WERI-Rb-1 (cell line): Measurements from ENCODE around the gene SPATA20.

Source experiments
- DNase-seq: peaks from one replicate; pipeline ENCODE4 v3.0.0-alpha.2; 2020
- H3K27ac ChIP-seq: fragments of 250-450 bp; sonication (Bioruptor Pico); 2 replicates; pipeline ENCODE4 v1.5.1; 2020; ENCODE audit warnings: mild to moderate bottlenecking, moderate library complexity
- H3K27me3 ChIP-seq: fragments of 250-450 bp; sonication (Bioruptor Pico); 2 replicates; pipeline ENCODE4 v1.5.1; 2021; ENCODE audit warnings: mild to moderate bottlenecking, low read depth, moderate library complexity; ENCODE audit not compliant: insufficient read depth, severe bottlenecking
- H3K36me3 ChIP-seq: fragments of 250-450 bp; sonication (Bioruptor Pico); 2 replicates; pipeline ENCODE4 v1.5.1; 2020; ENCODE audit warnings: mild to moderate bottlenecking, moderate library complexity
- H3K4me3 ChIP-seq: 2 replicates; pipeline ENCODE4 v1.5.1; 2011; ENCODE audit warnings: low read depth, mild to moderate bottlenecking, control low read depth, low read length
- H3K9me3 ChIP-seq: fragments of 250-450 bp; sonication (Bioruptor Pico); 2 replicates; pipeline ENCODE4 v1.5.1; 2021; ENCODE audit warnings: mild to moderate bottlenecking, moderate library complexity; ENCODE audit not compliant: severe bottlenecking
- CTCF ChIP-seq: IDR thresholded peaks from 2 replicates; pipeline ENCODE4 v1.5.1; 2011; ENCODE audit warnings: low read depth, mild to moderate bottlenecking, control low read depth, inconsistent platforms, low read length

Gene SPATA20

GRCh38 chr17:50517504-50518383 lies 29.2 kb upstream of the SPATA20 start:
- Histone ChIP-seq H3K27ac (no peak overlapping the region), H3K4me3 (no peak overlapping the region), H3K9me3 (no peaks in the 10 kb centered on the region), H3K36me3 (no peaks in the 10 kb centered on the region), H3K27me3 (no peaks in the 10 kb centered on the region)
- TF ChIP-seq CTCF = no peak
- no peak for DNase-seq

- Histone ChIP-seq H3K4me3 (no peak overlapping the region), H3K27ac (peak overlapping the region; percentile 28; the same call in 1 of the 2 replicates), H3K36me3 (no peaks in the 10 kb centered on the region), H3K27me3 (no peaks in the 10 kb centered on the region), H3K9me3 (no peaks in the 10 kb centered on the region)
- no peak for TF ChIP-seq CTCF
- DNase-seq = no peak
Measured at GRCh38 chr17:50518384-50519023, 28.5 kb upstream of the SPATA20 start.

DNA sequence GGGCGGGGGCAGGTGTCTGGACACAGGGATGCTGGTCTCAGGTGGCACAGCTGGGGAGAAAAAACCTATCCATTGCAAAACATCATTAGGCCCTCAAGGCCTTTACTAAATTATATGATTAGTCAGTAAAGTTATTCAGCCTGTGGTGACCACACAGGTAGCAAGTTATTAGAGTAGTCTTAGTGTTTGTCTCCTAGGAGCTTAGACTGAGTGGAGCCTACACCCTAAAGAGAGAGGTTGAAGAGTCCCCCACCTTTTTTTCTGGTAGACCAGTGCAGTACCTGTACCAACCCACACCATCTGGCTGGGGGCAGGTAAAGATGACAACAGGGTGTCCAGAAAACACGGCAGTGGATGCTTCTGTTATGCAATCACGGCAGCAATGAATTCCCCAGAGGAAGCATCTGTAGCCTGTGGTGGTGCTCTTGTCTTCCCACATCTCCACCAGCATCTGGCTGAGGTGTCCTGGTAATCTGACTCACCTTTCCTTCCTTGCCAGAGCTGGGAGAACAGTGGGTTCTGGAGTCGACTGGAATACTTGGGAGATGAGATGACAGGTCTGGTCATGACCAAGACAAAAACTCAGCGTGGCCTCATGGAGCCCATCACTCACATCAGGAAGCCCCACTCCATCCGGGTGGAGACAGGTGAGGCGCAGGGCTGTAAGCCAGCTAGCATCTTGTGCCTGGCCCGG lies 27.7 kb upstream of the SPATA20 start:
- Histone ChIP-seq H3K27me3 (no peaks in the 10 kb centered on the region), H3K36me3 (no peaks in the 10 kb centered on the region), H3K4me3 (no peak overlapping the region), H3K27ac (no peak overlapping the region), H3K9me3 (no peaks in the 10 kb centered on the region)
- DNase-seq = no peak
- no peak for TF ChIP-seq CTCF

DNA sequence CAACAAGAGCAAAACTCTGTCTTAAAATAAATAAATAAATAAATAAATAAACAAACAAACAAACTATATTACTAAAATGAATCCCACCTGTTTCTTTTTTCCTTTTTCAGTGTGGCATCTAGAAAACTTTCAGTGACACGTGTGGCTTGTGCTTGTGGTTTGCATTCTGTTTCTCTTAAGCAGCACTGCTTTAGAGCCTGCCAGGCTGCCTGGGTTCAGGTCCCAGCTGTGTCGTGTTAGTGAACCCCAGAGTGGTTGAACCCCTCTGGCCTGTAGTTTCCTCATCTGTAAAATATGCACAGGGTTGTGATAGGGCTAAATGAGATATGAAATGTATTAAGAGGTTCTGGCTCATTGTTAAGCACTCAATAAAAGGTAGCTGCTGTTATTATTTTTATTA lies 26.5 kb upstream of the SPATA20 start:
- Histone ChIP-seq H3K27me3 (no peaks in the 10 kb centered on the region), H3K9me3 (no peaks in the 10 kb centered on the region), H3K27ac (no peak overlapping the region), H3K4me3 (no peak overlapping the region), H3K36me3 (no peaks in the 10 kb centered on the region)
- no peak for TF ChIP-seq CTCF
- DNase-seq = no peak

DNA sequence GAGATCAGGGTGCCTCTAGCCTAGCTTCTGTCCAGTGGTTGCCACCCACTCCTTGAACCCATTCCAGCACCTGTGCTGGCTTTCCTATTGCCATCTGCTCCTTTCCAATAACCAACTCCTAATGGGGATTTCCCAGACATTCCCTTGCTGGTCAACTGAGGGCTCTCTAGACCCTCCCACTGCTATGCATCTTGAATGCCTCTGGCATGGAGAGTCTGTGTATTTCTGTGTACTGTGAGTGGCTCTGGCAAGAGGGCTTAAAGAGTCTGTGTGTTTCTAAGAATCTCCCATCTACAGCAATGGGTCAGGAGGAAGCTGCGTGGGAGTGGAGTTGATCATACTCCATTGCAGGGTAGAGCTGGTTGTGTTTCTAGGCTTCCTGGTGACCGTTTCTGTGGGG lies 25.5 kb upstream of the SPATA20 start:
- H3K4me3 ChIP-seq = no peak overlapping the region
- H3K27ac ChIP-seq = no peak overlapping the region
- no peaks in the 10 kb centered on the region for H3K36me3 ChIP-seq
- TF ChIP-seq CTCF = no peak
- H3K27me3 ChIP-seq = no peaks in the 10 kb centered on the region
- H3K9me3 ChIP-seq = no peaks in the 10 kb centered on the region
- no peak for DNase-seq
